Fibroblast of lung (primary cell): ENCODE results near the gene WDCP.

ENCODE experiments used
- CTCF ChIP-seq, 2 donors: IDR thresholded peaks in 1 of 2; conservative IDR thresholded peaks in 1 of 2; 1 replicate in 1 of 2; 2 replicates in 1 of 2; pipeline ENCODE4 v1.5.1; 2011 to 2012; ENCODE audit warnings: low read length in 2 of 2, control low read depth in 1 of 2, inconsistent platforms in 1 of 2, low read depth in 1 of 2, mild to moderate bottlenecking in 1 of 2
- EZH2 ChIP-seq: IDR thresholded peaks from 2 replicates; pipeline ENCODE4 v1.5.1; 2012; ENCODE audit warnings: low read length, control low read depth, mild to moderate bottlenecking; ENCODE audit errors: missing control alignments

GRCh38 chr2:24022975-24023575 is 24.1 kb downstream of the WDCP start:
- TF ChIP-seq CTCF (conservative IDR thresholded peaks at IDR 0.05 in 1 of 2, IDR thresholded peaks at IDR 0.05 in 1 of 2; ENCODE audit: low read depth in 1 of 2, low read length in 2 of 2) = no peak
- TF ChIP-seq EZH2 = no peak
